HepG2 (cell line): Measurements from ENCODE around the gene AQP11. TPM values are rescaled to one million over a fixed set of nuclear protein-coding genes. Genes with fewer than 3 reads are reported as not detected.

Experiments
- ASH2L ChIP-seq: fragments of 300-600, 200-600 bp; sonication (generic); IDR thresholded peaks from 2 replicates; pipeline ENCODE4 v1.7.0; 2017; ENCODE audit warnings: low read depth, mild to moderate bottlenecking, moderate library complexity, mixed read lengths, low read length; ENCODE audit not compliant: insufficient read length
- EP300 ChIP-seq, 3 experiments: sonication (generic) in 1 of 3; formaldehyde crosslinking in 1 of 3; IDR thresholded peaks; 2 replicates each; pipeline versions ENCODE4 v1.5.1 to v1.6.1; 2011 to 2020; ENCODE audit warnings: low read depth in 2 of 3, low read length in 2 of 3, borderline replicate concordance in 1 of 3, improper control_type of control experiment in 1 of 3, mild to moderate bottlenecking in 1 of 3, missing genetic modification reagents in 1 of 3, moderate library complexity in 1 of 3
- FIP1L1 ChIP-seq: fragments of 200-400 bp; formaldehyde crosslinking; IDR thresholded peaks from 2 replicates; pipeline ENCODE4 v1.6.1; 2018; ENCODE audit warnings: low read depth, mild to moderate bottlenecking, low read length, moderate library complexity, borderline replicate concordance; ENCODE audit not compliant: insufficient read depth
- FOXP1 ChIP-seq, 2 experiments: fragments of 450-650 bp in 1 of 2; IDR thresholded peaks; 2 replicates each; pipeline ENCODE4 v1.6.1; 2017 to 2018; ENCODE audit warnings: antibody characterized with exemption in 1 of 2
- JARID2 ChIP-seq: sonication (generic); formaldehyde crosslinking; IDR thresholded peaks from 2 replicates; pipeline ENCODE4 v1.8.1; 2023; ENCODE audit warnings: missing genetic modification reagents, inconsistent platforms; ENCODE audit not compliant: insufficient replicate concordance
- SOX13 ChIP-seq, 3 experiments: fragments of 450-650 bp in 1 of 3; sonication (generic) in 1 of 3; formaldehyde crosslinking in 1 of 3; IDR thresholded peaks in 2 of 3; conservative IDR thresholded peaks in 1 of 3; 2 replicates each; pipeline versions ENCODE4 v1.5.0 to v1.6.1; 2016 to 2020; ENCODE audit warnings: antibody characterized with exemption in 1 of 3, mild to moderate bottlenecking in 1 of 3, missing compliant biosample characterization in 1 of 3, missing genetic modification reagents in 1 of 3, moderate library complexity in 1 of 3
- ZKSCAN1 ChIP-seq: fragments of 150-350 bp; IDR thresholded peaks from 2 replicates; pipeline ENCODE4 v1.6.1; 2014; ENCODE audit warnings: low read length
- ZMYM2 ChIP-seq: sonication (generic); formaldehyde crosslinking; IDR thresholded peaks from 2 replicates; pipeline ENCODE4 v1.8.0; 2022; ENCODE audit warnings: mild to moderate bottlenecking, missing genetic modification reagents
- ZNF235 ChIP-seq: sonication (generic); formaldehyde crosslinking; IDR thresholded peaks from 2 replicates; pipeline ENCODE4 v1.8.1; 2023; ENCODE audit warnings: mild to moderate bottlenecking, missing genetic modification reagents, borderline replicate concordance
- ZNF276 ChIP-seq: sonication (generic); formaldehyde crosslinking; IDR thresholded peaks from 2 replicates; pipeline ENCODE4 v1.4.0; 2020; ENCODE audit warnings: mild to moderate bottlenecking, low read depth, missing genetic modification reagents
- ZNF563 ChIP-seq: sonication (generic); formaldehyde crosslinking; IDR thresholded peaks from 2 replicates; pipeline ENCODE4 v1.8.0; 2022; ENCODE audit warnings: mild to moderate bottlenecking, moderate library complexity, missing genetic modification reagents
- polyA plus RNA-seq, 8 experiments: library from polyadenylated mRNA; depleted of rRNA in 3 of 8; stranded (reverse) in 7 of 8; unstranded in 1 of 8; fragments of >200 nt; fragmentation: Illumina TruSeq in 4 of 8; extraction: Trizol in 4 of 8; gene quantifications; 2 replicates each; pipeline versions ENCODE4 v1.2.1 to v1.2.3, GENCODE V29; 2011 to 2016; ENCODE audit warnings: low read depth in 4 of 8, missing spikeins in 1 of 8, mixed read lengths in 1 of 8; ENCODE audit not compliant: insufficient read depth in 1 of 8
- total RNA-seq, 5 experiments: library from RNA; depleted of rRNA; stranded (reverse); fragments of >200 nt; fragmentation: Illumina TruSeq; extraction: Trizol; gene quantifications; 2 replicates each; pipeline ENCODE4 v1.2.3, GENCODE V29; 2016; ENCODE audit warnings: low read depth in 1 of 5
- TF ChIP-seq, protein P1 (sequence below): sonication (generic); formaldehyde crosslinking; IDR thresholded peaks from 2 replicates; pipeline ENCODE4 v1.5.1; 2020; ENCODE audit warnings: mild to moderate bottlenecking, missing genetic modification reagents
- TF ChIP-seq, protein P2 (sequence below): sonication (generic); formaldehyde crosslinking; IDR thresholded peaks from 2 replicates; pipeline ENCODE4 v1.9.0; 2021; ENCODE audit warnings: missing genetic modification reagents, mild to moderate bottlenecking, borderline replicate concordance
- TF ChIP-seq, protein P3 (sequence below): sonication (generic); formaldehyde crosslinking; IDR thresholded peaks from 2 replicates; pipeline ENCODE4 v1.4.0; 2020; ENCODE audit warnings: missing genetic modification reagents
- TF ChIP-seq, protein P4 (sequence below): sonication (generic); formaldehyde crosslinking; conservative IDR thresholded peaks from 2 replicates; pipeline ENCODE4 v1.4.0; 2020; ENCODE audit warnings: missing genetic modification reagents

The AQP11 gene
- total and polyA plus RNA-seq, 2 of the 13 experiments (the other 11 are each of a cell fraction or from before 2014, with no cell fraction given) = 10.4 to 15.3 TPM

DNA sequence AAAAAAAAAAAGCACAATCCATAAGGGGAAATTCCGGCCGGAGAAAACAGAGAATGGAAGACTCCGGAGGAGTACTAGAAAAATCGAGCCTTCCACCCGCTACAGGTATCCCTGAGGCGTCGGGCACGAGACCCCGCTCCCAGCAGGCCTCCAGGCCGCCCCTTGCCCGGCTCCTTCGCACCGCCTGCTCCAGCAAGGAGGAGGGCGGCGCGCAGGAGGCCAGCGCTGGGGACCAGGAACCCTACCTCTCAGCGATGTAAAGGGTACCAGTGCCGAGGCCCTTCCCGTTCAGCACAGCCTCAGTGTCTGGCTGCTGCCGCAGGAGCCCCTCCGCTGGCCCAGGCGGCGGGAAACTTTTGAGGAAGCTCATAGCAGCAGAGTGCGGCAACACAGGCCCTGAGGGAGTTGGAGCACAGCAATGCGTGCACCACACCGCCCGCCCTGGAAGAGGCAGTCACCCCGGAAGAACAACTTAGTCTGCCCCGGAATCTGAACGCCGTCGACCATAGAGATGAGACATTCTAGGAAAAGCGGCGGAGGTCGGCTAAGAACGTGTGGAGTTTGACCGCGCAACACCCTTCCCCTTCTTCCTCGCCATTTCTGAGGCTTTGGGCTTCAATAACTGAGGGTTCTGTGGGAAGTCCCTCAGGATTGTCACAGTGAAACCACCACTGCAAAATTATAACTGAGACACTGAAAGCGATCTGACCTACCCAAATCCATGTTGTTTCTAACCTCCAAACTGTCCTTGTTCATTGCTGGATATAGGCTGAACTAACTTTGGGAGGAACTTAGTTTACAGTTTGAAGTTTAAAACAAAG, 47.8 kb downstream of the AQP11 start, which contains the start of gene CLNS1A (continued):
- TF ChIP-seq, protein P1, sequence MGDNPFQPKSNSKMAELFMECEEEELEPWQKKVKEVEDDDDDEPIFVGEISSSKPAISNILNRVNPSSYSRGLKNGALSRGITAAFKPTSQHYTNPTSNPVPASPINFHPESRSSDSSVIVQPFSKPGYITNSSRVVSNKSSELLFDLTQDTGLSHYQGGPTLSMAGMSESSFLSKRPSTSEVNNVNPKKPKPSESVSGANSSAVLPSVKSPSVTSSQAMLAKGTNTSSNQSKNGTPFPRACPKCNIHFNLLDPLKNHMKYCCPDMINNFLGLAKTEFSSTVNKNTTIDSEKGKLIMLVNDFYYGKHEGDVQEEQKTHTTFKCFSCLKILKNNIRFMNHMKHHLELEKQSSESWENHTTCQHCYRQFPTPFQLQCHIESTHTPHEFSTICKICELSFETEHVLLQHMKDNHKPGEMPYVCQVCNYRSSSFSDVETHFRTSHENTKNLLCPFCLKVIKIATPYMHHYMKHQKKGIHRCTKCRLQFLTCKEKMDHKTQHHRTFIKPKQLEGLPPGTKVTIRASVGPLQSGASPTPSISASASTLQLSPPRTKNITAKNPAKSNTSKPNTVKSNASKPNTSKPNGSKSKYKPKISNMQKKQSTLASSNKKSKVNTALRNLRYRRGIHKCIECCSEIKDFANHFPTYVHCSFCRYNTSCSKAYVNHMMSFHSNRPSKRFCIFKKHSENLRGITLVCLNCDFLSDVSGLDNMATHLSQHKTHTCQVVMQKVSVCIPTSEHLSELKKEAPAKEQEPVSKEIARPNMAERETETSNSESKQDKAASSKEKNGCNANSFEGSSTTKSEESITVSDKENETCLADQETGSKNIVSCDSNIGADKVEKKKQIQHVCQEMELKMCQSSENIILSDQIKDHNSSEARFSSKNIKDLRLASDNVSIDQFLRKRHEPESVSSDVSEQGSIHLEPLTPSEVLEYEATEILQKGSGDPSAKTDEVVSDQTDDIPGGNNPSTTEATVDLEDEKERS (CRISPR knock-in tag) = 0 out of 2 replicates have a peak, but pooled peaks have one; percentile 42
- TF ChIP-seq JARID2 (no peak), SOX13 (IDR thresholded peaks at IDR 0.05) (no peak; the same call in 1 of the 2 replicates), SOX13 (CRISPR knock-in tag; conservative IDR thresholded peaks at IDR 0.05 in 1 of 2, IDR thresholded peaks at IDR 0.05 in 1 of 2) (peak in 1 of 2 experiments; percentile 55; a peak in 2 of 4 replicates), FIP1L1 (no peak), FOXP1 (IDR thresholded peaks at IDR 0.05) (no peak), FOXP1 (CRISPR knock-in tag; IDR thresholded peaks at IDR 0.05) (peak; percentile 42), ZNF276 (CRISPR knock-in tag) (peak; percentile 81), ZMYM2 (CRISPR knock-in tag) (0 out of 2 replicates have a peak, but pooled peaks have one; percentile 37), ASH2L (peak; percentile 85), ZNF235 (no peak), ZKSCAN1 (no peak), EP300 (IDR thresholded peaks at IDR 0.05; ENCODE audit: low read depth in 2 of 2, low read length in 2 of 2) (peak in 1 of 2 experiments; percentile 32; a peak in 1 of 4 replicates), EP300 (CRISPR knock-in tag; IDR thresholded peaks at IDR 0.05; ENCODE audit: borderline replicate concordance) (peak; percentile 66), ZNF563 (CRISPR knock-in tag) (peak; percentile 83)
- TF ChIP-seq, protein P2, sequence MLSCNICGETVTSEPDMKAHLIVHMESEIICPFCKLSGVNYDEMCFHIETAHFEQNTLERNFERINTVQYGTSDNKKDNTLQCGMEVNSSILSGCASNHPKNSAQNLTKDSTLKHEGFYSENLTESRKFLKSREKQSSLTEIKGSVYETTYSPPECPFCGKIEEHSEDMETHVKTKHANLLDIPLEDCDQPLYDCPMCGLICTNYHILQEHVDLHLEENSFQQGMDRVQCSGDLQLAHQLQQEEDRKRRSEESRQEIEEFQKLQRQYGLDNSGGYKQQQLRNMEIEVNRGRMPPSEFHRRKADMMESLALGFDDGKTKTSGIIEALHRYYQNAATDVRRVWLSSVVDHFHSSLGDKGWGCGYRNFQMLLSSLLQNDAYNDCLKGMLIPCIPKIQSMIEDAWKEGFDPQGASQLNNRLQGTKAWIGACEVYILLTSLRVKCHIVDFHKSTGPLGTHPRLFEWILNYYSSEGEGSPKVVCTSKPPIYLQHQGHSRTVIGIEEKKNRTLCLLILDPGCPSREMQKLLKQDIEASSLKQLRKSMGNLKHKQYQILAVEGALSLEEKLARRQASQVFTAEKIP (CRISPR knock-in tag) = no peak
- TF ChIP-seq, protein P3, sequence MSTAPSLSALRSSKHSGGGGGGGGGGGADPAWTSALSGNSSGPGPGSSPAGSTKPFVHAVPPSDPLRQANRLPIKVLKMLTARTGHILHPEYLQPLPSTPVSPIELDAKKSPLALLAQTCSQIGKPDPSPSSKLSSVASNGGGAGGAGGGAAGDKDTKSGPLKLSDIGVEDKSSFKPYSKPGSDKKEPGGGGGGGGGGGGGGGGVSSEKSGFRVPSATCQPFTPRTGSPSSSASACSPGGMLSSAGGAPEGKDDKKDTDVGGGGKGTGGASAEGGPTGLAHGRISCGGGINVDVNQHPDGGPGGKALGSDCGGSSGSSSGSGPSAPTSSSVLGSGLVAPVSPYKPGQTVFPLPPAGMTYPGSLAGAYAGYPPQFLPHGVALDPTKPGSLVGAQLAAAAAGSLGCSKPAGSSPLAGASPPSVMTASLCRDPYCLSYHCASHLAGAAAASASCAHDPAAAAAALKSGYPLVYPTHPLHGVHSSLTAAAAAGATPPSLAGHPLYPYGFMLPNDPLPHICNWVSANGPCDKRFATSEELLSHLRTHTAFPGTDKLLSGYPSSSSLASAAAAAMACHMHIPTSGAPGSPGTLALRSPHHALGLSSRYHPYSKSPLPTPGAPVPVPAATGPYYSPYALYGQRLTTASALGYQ (CRISPR knock-in tag) = no peak
- TF ChIP-seq, protein P4, sequence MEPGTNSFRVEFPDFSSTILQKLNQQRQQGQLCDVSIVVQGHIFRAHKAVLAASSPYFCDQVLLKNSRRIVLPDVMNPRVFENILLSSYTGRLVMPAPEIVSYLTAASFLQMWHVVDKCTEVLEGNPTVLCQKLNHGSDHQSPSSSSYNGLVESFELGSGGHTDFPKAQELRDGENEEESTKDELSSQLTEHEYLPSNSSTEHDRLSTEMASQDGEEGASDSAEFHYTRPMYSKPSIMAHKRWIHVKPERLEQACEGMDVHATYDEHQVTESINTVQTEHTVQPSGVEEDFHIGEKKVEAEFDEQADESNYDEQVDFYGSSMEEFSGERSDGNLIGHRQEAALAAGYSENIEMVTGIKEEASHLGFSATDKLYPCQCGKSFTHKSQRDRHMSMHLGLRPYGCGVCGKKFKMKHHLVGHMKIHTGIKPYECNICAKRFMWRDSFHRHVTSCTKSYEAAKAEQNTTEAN (CRISPR knock-in tag) = peak; percentile 74
